Measurements from ENCODE around the gene AASDHPPT. TPM values are rescaled to one million over a fixed set of nuclear protein-coding genes. Genes with fewer than 3 reads are reported as not detected.

AASDHPPT gene
- total and polyA plus RNA-seq, 2 experiments from 2014 or later = 81.0 to 93.4 TPM

GRCh38 chr11:106076171-106076918, 1.1 kb upstream of the AASDHPPT start:
- peak overlapping the region; percentile 71 for H3K27ac ChIP-seq
- peaks cover 11% of the 10 kb centered on the region for H3K4me1 ChIP-seq (ENCODE audit: low read depth)
- peak overlapping the region; percentile 53 for H3K4me3 ChIP-seq
- peaks cover 9% of the 10 kb centered on the region for H3K36me3 ChIP-seq
- H3K27me3 ChIP-seq = no peaks in the 10 kb centered on the region
- DNase-seq (ENCODE audit: low read depth in 1 of 2, low spot score in 1 of 2) = peak in 1 of 2 donors; percentile 34
- H3K9me3 ChIP-seq (ENCODE audit: low read depth) = no peaks in the 10 kb centered on the region
- no peak for TF ChIP-seq CTCF (IDR thresholded peaks at IDR 0.05; ENCODE audit: low read depth, low read length)

DNA sequence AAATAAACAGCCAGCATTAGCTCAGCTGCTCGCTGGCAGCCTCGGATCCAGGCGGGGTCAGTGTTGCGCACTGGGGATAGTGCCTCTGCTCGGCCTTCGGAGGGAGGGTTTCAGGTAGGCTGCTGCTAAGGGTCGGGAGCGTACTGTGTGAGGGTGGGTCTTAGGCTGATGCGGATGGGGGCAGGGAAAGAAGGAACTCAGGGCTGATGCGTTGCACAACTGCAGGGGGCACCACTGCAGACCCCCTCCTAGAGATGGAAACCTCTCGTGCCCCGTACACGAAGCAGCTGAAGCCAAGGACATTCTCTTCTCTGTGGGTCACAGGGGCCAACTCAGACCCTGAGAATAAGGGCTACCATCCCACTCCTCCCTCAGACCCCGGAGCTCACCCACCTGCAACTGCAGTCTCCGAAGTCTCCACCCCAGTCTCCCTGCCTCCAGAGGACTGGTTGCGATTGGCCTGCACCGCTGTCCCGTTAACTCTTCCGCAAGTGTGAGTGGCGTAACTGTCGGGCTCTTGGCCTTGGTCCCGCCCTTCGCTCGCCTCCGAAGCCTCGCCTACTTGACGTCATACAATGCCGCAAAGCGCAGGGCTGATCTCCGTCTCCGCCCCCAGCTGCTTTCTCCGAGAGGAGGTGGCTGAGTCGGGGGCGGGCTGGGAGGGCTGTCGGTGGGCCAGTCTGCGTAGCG, 398 bp upstream of the AASDHPPT start, which contains the start of gene KBTBD3:
KBTBD3 (minus strand) TSS at position 429 of the 690 bp plus-strand sequence. CDS start 18,250 bp downstream, outside the sequence.
- DNase-seq (ENCODE audit: low read depth in 1 of 2, low spot score in 1 of 2) = peak; percentile 99 to 100
- H3K9me3 ChIP-seq (ENCODE audit: low read depth) = no peaks in the 10 kb centered on the region
- peaks cover 11% of the 10 kb centered on the region for H3K4me1 ChIP-seq (ENCODE audit: low read depth)
- peak; percentile 49 for TF ChIP-seq CTCF (IDR thresholded peaks at IDR 0.05; ENCODE audit: low read depth, low read length)
- peak within 1 kb of the TSS; percentile 97 for H3K27ac ChIP-seq
- peak within 1 kb of the TSS; percentile 73 for H3K4me3 ChIP-seq
- H3K36me3 ChIP-seq = peaks cover 9% of the 10 kb centered on the region
- H3K27me3 ChIP-seq = no peaks in the 10 kb centered on the region

DNA sequence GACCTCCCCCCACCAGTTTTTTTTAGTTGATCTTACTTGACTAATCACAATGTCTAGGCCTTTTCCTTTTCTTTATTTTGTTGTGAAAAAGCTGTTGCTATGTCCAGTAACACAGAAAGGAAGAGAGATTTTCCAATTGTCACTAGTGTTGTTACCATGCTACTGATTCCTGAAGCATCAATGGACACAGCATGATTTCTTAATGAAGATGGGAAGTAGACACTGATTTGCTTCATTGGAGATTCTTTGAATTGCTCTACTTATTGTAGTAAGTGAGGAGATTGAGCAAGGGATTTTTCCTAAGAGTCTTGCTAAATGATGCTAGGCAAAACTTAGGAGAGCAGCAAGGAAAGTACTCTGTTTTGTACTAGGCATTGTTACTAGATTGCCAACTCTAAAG, 4.6 kb downstream of the AASDHPPT start:
- Histone ChIP-seq H3K4me1 (ENCODE audit: low read depth) (peaks cover 14% of the 10 kb centered on the region), H3K27me3 (no peaks in the 10 kb centered on the region), H3K9me3 (ENCODE audit: low read depth) (no peaks in the 10 kb centered on the region), H3K27ac (no peak overlapping the region), H3K4me3 (no peak overlapping the region), H3K36me3 (peaks cover 9% of the 10 kb centered on the region)
- TF ChIP-seq CTCF (IDR thresholded peaks at IDR 0.05; ENCODE audit: low read depth, low read length) = no peak
- no peak for DNase-seq (ENCODE audit: low read depth in 1 of 2, low spot score in 1 of 2)

DNA sequence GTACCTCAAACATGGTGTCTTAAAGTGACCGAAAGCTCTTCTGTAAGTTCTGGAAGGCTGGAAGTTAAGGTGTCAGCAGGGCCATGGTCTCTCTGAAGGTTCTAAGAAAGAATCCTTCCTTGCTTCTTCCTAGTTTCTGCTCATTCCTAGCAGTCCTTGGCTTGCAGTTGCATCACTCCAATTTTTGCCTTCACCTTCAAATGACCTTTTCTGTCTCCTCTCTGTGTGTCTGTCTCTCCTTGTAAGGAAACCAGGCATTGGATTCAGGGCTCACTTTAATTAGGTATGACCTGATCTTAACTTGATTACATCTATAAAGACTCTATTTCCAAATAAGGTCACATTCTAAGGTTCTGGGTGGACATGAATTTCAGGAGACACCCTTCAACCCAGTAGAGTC, 8.7 kb downstream of the AASDHPPT start:
- Histone ChIP-seq H3K9me3 (ENCODE audit: low read depth) (no peaks in the 10 kb centered on the region), H3K4me1 (ENCODE audit: low read depth) (peaks cover 28% of the 10 kb centered on the region), H3K4me3 (no peak overlapping the region), H3K36me3 (peaks cover under 1% of the 10 kb centered on the region), H3K27me3 (no peaks in the 10 kb centered on the region), H3K27ac (peak overlapping the region; percentile 83)
- DNase-seq (ENCODE audit: low read depth in 1 of 2, low spot score in 1 of 2) = no peak
- no peak for TF ChIP-seq CTCF (IDR thresholded peaks at IDR 0.05; ENCODE audit: low read depth, low read length)

DNA sequence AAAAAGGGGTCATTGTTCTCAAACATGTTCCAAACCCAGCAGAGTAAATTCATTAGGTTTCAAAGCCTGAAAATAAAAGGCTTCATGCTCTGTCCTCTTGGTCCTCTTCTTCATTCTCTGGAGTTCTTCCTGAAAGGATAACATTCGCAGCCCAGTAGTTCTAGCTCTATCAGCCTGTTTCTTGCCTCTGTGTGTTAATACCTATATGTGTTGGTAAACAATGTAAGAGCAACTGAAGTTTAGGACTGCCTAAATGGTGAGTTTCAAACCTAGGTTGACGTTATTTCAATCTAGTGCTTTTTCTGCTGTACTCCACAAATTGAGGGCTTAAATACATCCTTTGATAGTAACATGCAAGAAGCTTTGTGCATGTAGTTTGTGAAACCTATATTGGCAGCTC, 9.4 kb downstream of the AASDHPPT start:
- no peak overlapping the region for H3K4me3 ChIP-seq
- H3K27me3 ChIP-seq = no peaks in the 10 kb centered on the region
- no peak for TF ChIP-seq CTCF (IDR thresholded peaks at IDR 0.05; ENCODE audit: low read depth, low read length)
- peak overlapping the region; percentile 83 for H3K27ac ChIP-seq
- H3K4me1 ChIP-seq (ENCODE audit: low read depth) = peaks cover 28% of the 10 kb centered on the region
- H3K9me3 ChIP-seq (ENCODE audit: low read depth) = no peaks in the 10 kb centered on the region
- peaks cover 7% of the 10 kb centered on the region for H3K36me3 ChIP-seq
- no peak for DNase-seq (ENCODE audit: low read depth in 1 of 2, low spot score in 1 of 2)

Data from cardiac muscle cell (in vitro differentiated cells and primary cell).